Fibroblast of skin of left quadriceps (primary cell): ENCODE data around the gene C19orf44.
"Not testable (repeated sequence)": the region's sequence is repeated elsewhere in the genome, so short reads cannot be mapped to it uniquely, and the experiment has no call there.

Source experiments
- DNase-seq, 2 experiments: peaks; one replicate each; pipeline ENCODE4 v3.0.0-alpha.2; 2013; ENCODE audit warnings: low read depth in 2 of 2

The C19orf44 gene

GRCh38 chr19:16495982-16496612 is at the start of gene C19orf44, which contains the start of gene CALR3:
Gene C19orf44, plus strand, starts transcription at chr19:16496394. Its CDS starts 4,399 bp downstream, at chr19:16500793.
Gene CALR3, minus strand, starts transcription at chr19:16496167. Its CDS starts 38 bp downstream, at chr19:16496129.
- peak; percentile 97 for DNase-seq

GRCh38 chr19:16446724-16447368 is 49.3 kb upstream of the C19orf44 start:
- peak; percentile 71 to 73 for DNase-seq

GRCh38 chr19:16448872-16449271 is 47.3 kb upstream of the C19orf44 start:
- not testable (repeated sequence) for DNase-seq

- no peak for DNase-seq
These were observed 46.7 kb upstream of the C19orf44 start for GRCh38 chr19:16449330-16449961.

- no peak for DNase-seq
These were observed 43.9 kb upstream of the C19orf44 start for GRCh38 chr19:16452325-16452724.

- no peak for DNase-seq
These were observed 41.8 kb upstream of the C19orf44 start for GRCh38 chr19:16454351-16454918.

GRCh38 chr19:16455489-16455888 is 40.7 kb upstream of the C19orf44 start:
- no peak for DNase-seq

- no peak for DNase-seq
These were observed 39.5 kb upstream of the C19orf44 start for GRCh38 chr19:16456652-16457194.

GRCh38 chr19:16457195-16457953 is 38.8 kb upstream of the C19orf44 start:
- no peak for DNase-seq

- DNase-seq = no peak
These were observed 38.3 kb upstream of the C19orf44 start for GRCh38 chr19:16457954-16458331.

GRCh38 chr19:16458391-16459341 is 37.5 kb upstream of the C19orf44 start:
- DNase-seq = no peak

- DNase-seq = no peak
These were observed 36.5 kb upstream of the C19orf44 start for GRCh38 chr19:16459680-16460079.

GRCh38 chr19:16460454-16460853 is 35.7 kb upstream of the C19orf44 start:
- no peak for DNase-seq

- no peak for DNase-seq
These were observed 34.6 kb upstream of the C19orf44 start for GRCh38 chr19:16461630-16462051.

- no peak for DNase-seq
These were observed 33.4 kb upstream of the C19orf44 start for GRCh38 chr19:16462757-16463250.

GRCh38 chr19:16463341-16463990 is 32.7 kb upstream of the C19orf44 start:
- no peak for DNase-seq

GRCh38 chr19:16463991-16464575 is 32.1 kb upstream of the C19orf44 start:
- no peak for DNase-seq

- no peak for DNase-seq
These were observed 31.0 kb upstream of the C19orf44 start for GRCh38 chr19:16465239-16465638.

- not testable (repeated sequence) for DNase-seq
These were observed 29.3 kb upstream of the C19orf44 start for GRCh38 chr19:16466802-16467427.
